ENCODE results near the gene AFAP1L2. TPM values are rescaled to one million over a fixed set of nuclear protein-coding genes. Genes with fewer than 3 reads are reported as not detected.

Gene AFAP1L2
- total RNA-seq, 2 experiments from 2014 or later, result 2.3 to 8.6 TPM

- H3K79me2 ChIP-seq (ENCODE audit: insufficient read depth, low read depth, low read length), result no peaks in the 10 kb centered on the region
These were observed 88.5 kb downstream of the AFAP1L2 start for GRCh38 chr10:114315566-114316420.

GRCh38 chr10:114313866-114314265, 90.4 kb downstream of the AFAP1L2 start:
- Histone ChIP-seq H3K4me1 (ENCODE audit: insufficient read depth, low read length, poor library complexity, severe bottlenecking) (no peaks in the 10 kb centered on the region), H3K9me2 (ENCODE audit: insufficient read depth, low read length) (no peaks in the 10 kb centered on the region), H3K36me3 (ENCODE audit: insufficient read depth, low read length) (no peaks in the 10 kb centered on the region), H3K79me2 (ENCODE audit: insufficient read depth, low read depth, low read length) (no peaks in the 10 kb centered on the region), H3K27ac (ENCODE audit: low read depth, low read length, poor library complexity, severe bottlenecking) (no peak overlapping the region), H2AFZ (ENCODE audit: low read length) (no peak overlapping the region), H4K20me1 (ENCODE audit: insufficient read depth, low read length) (no peaks in the 10 kb centered on the region), H3K9me3 (ENCODE audit: low read length) (no peaks in the 10 kb centered on the region), H3K4me3 (ENCODE audit: low read depth, low read length, poor library complexity, severe bottlenecking) (no peak overlapping the region), H3K4me2 (ENCODE audit: low read length) (no peak overlapping the region)
- no peak for TF ChIP-seq EZH2phosphoT487 (IDR thresholded peaks at IDR 0.05; ENCODE audit: borderline replicate concordance, low read depth, low read length)
- no peak for TF ChIP-seq CTCF (conservative IDR thresholded peaks at IDR 0.05; ENCODE audit: low read length)
- BruUV-seq (replicated peaks), result no TSS peak
- DNase-seq (ENCODE audit: low spot score), result no peak
- intact Hi-C loops (cut with micrococcal nuclease; ENCODE audit: unreplicated experiment), result no loop called here
- ChIA-PET CTCF (ENCODE audit: unreplicated experiment) (no interaction called here), POLR2A (no interaction called here)

More at GRCh38 chr10:114315566-114316420, 88.5 kb downstream of the AFAP1L2 start:
- no peaks in the 10 kb centered on the region for H3K9me3 ChIP-seq (ENCODE audit: low read length)
- no peaks in the 10 kb centered on the region for H4K20me1 ChIP-seq (ENCODE audit: insufficient read depth, low read length)
- H3K9me2 ChIP-seq (ENCODE audit: insufficient read depth, low read length), result no peaks in the 10 kb centered on the region
- POLR2A ChIA-PET, result interaction anchor here (0.6 kb wide), 1 partner anchor 69 kb away, joined by 5 read pairs; no protein-coding TSS in a partner anchor
- H3K4me2 ChIP-seq (ENCODE audit: low read length), result no peak overlapping the region
- no TSS peak for BruUV-seq (replicated peaks)
- CTCF ChIA-PET (ENCODE audit: unreplicated experiment), result interaction anchor here (1.0 kb wide), 1 partner anchor 12 kb away, joined by 3 read pairs; no protein-coding TSS in a partner anchor
- no peaks in the 10 kb centered on the region for H3K36me3 ChIP-seq (ENCODE audit: insufficient read depth, low read length)
- no peak overlapping the region for H2AFZ ChIP-seq (ENCODE audit: low read length)
- intact Hi-C loops (cut with micrococcal nuclease; ENCODE audit: unreplicated experiment), result no loop called here
- no peaks in the 10 kb centered on the region for H3K4me1 ChIP-seq (ENCODE audit: insufficient read depth, low read length, poor library complexity, severe bottlenecking)
- H3K4me3 ChIP-seq (ENCODE audit: low read depth, low read length, poor library complexity, severe bottlenecking), result no peak overlapping the region
- no peak overlapping the region for H3K27ac ChIP-seq (ENCODE audit: low read depth, low read length, poor library complexity, severe bottlenecking)
- TF ChIP-seq CTCF (conservative IDR thresholded peaks at IDR 0.05; ENCODE audit: low read length), result no peak
- TF ChIP-seq EZH2phosphoT487 (IDR thresholded peaks at IDR 0.05; ENCODE audit: borderline replicate concordance, low read depth, low read length), result no peak
- DNase-seq (ENCODE audit: low spot score), result no peak

GRCh38 chr10:114313139-114313538, 91.2 kb downstream of the AFAP1L2 start:
- ChIA-PET CTCF (ENCODE audit: unreplicated experiment) (no interaction called here), POLR2A (no interaction called here)

More at GRCh38 chr10:114313139-114313538, 91.2 kb downstream of the AFAP1L2 start:
- Histone ChIP-seq H3K36me3 (ENCODE audit: insufficient read depth, low read length) (no peaks in the 10 kb centered on the region), H2AFZ (ENCODE audit: low read length) (no peak overlapping the region), H3K9me3 (ENCODE audit: low read length) (no peaks in the 10 kb centered on the region), H3K9me2 (ENCODE audit: insufficient read depth, low read length) (no peaks in the 10 kb centered on the region), H3K27ac (ENCODE audit: low read depth, low read length, poor library complexity, severe bottlenecking) (no peak overlapping the region), H3K4me1 (ENCODE audit: insufficient read depth, low read length, poor library complexity, severe bottlenecking) (no peaks in the 10 kb centered on the region), H4K20me1 (ENCODE audit: insufficient read depth, low read length) (no peaks in the 10 kb centered on the region), H3K4me2 (ENCODE audit: low read length) (no peak overlapping the region), H3K4me3 (ENCODE audit: low read depth, low read length, poor library complexity, severe bottlenecking) (no peak overlapping the region), H3K79me2 (ENCODE audit: insufficient read depth, low read depth, low read length) (no peaks in the 10 kb centered on the region)
- BruUV-seq (replicated peaks), result no TSS peak
- no peak for DNase-seq (ENCODE audit: low spot score)
- TF ChIP-seq EZH2phosphoT487 (IDR thresholded peaks at IDR 0.05; ENCODE audit: borderline replicate concordance, low read depth, low read length) (no peak), CTCF (conservative IDR thresholded peaks at IDR 0.05; ENCODE audit: low read length) (no peak)
- intact Hi-C loops (cut with micrococcal nuclease; ENCODE audit: unreplicated experiment), result no loop called here
